Esophagus muscularis mucosa (tissue), 4 donors: ENCODE data around the gene ZNF283. TPM values are rescaled to one million over a fixed set of nuclear protein-coding genes. Genes with fewer than 3 reads are reported as not detected.
A peak's percentile ranks its signal among the peaks of the same experiment; 100 is the strongest.

Experiments
- DNase-seq: peaks from one replicate; pipeline ENCODE4 v3.0.0-alpha.2; 2017; ENCODE audit errors: extremely low spot score
- H3K27ac ChIP-seq, 4 donors: fragments of 200-600 bp; sonication (generic); replicated peaks in 1 of 4; 1 replicate in 3 of 4; 2 replicates in 1 of 4; pipeline ENCODE4 v1.5.1; 2016 to 2019; ENCODE audit warnings: mild to moderate bottlenecking in 1 of 4
- H3K27me3 ChIP-seq, 4 donors: fragments of 200-600 bp; sonication (generic); one replicate each; pipeline versions ENCODE4 v1.5.1 to v1.6.0; 2016 to 2019
- H3K36me3 ChIP-seq, 4 donors: fragments of 200-600 bp; sonication (generic); one replicate each; pipeline ENCODE4 v1.5.1; 2016 to 2019
- H3K4me1 ChIP-seq, 4 donors: fragments of 200-600 bp; sonication (generic); one replicate each; pipeline ENCODE4 v1.5.1; 2016 to 2019
- H3K4me3 ChIP-seq, 4 donors: fragments of 200-600 bp; sonication (generic); 1 replicate in 2 of 4; 2 replicates in 2 of 4; pipeline ENCODE4 v1.5.1; 2016 to 2019; ENCODE audit warnings: mild to moderate bottlenecking in 4 of 4, moderate library complexity in 1 of 4
- H3K9me3 ChIP-seq, 4 donors: fragments of 200-600 bp; sonication (generic); 1 replicate in 3 of 4; 2 replicates in 1 of 4; pipeline ENCODE4 v1.5.1; 2016 to 2019
- CTCF ChIP-seq, 3 experiments: fragments of 200-600 bp in 2 of 3; fragments of 450-650 bp in 1 of 3; sonication (generic) in 2 of 3; IDR thresholded peaks; one replicate each; pipeline ENCODE4 v1.5.1; 2017 to 2019; ENCODE audit warnings: antibody characterized with exemption in 3 of 3, mild to moderate bottlenecking in 2 of 3, moderate library complexity in 1 of 3
- EP300 ChIP-seq: sonication (generic); formaldehyde crosslinking; IDR thresholded peaks from one replicate; pipeline ENCODE4 v1.6.1; 2017; ENCODE audit warnings: antibody characterized with exemption
- POLR2A ChIP-seq: fragments of 450-650 bp; IDR thresholded peaks from one replicate; pipeline ENCODE4 v1.6.1; 2017; ENCODE audit warnings: antibody characterized with exemption, moderate library complexity, mild to moderate bottlenecking, low read depth
- POLR2AphosphoS5 ChIP-seq, 2 donors: sonication (generic); formaldehyde crosslinking; IDR thresholded peaks; one replicate each; pipeline ENCODE4 v1.6.1; 2017; ENCODE audit warnings: antibody characterized with exemption in 2 of 2
- whole genome bisulfite sequencing: methylation state at CpG from one replicate; pipeline ENCODE4 v1.1.5; 2018; 5-methylcytosine and 5-hydroxymethylcytosine counted together
- intact Hi-C: fragments of 100-400 bp; cut with DNase I; formaldehyde crosslinking; loops from one replicate; pipeline ENCODE4 v1.15.1; 2023
- total RNA-seq, 4 donors: library from RNA; depleted of rRNA; stranded (reverse); fragments of >200 nt; gene quantifications; one replicate each; pipeline versions ENCODE4 v1.1.0 to v1.2.1, GENCODE V29; 2016

ZNF283 gene
- 10 to 100 TPM in 1 of 4 donors, 1 to 10 TPM in 3; 6.4 to 11.5 (median 7.5) TPM for total RNA-seq

- H3K4me3 ChIP-seq, result peak within 1 kb of the TSS; percentile 63 to 77 (median 70)
- peak within 1 kb of the TSS; percentile 70 to 82 (median 73) for H3K27ac ChIP-seq
- peaks cover 19 to 40% (median 32%) of the 10 kb centered on the region in 4 donors for H3K36me3 ChIP-seq
- TF ChIP-seq EP300 (no peak), CTCF (IDR thresholded peaks at IDR 0.05) (peak in 1 of 3 experiments; percentile 12), POLR2AphosphoS5 (IDR thresholded peaks at IDR 0.05) (peak; percentile 55 to 86)
- no peaks in the 10 kb centered on the region for H3K9me3 ChIP-seq
- no peaks in the 10 kb centered on the region for H3K27me3 ChIP-seq
- 14% methylated on average over 27 of the region's 46 CpGs for WGBS
- peaks cover 10 to 13% (median 13%) of the 10 kb centered on the region in 4 donors for H3K4me1 ChIP-seq
- peak; percentile 95 for DNase-seq
- intact Hi-C loops, result loop anchor here (5.0 kb wide), 1 partner anchor 125 kb away; the partner anchor contains the start of gene ZNF221
Observed at GRCh38 chr19:43826787-43827754, at the start of gene ZNF283. Gene ZNF283 (plus strand): TSS chr19:43827321. CDS start chr19:43833505, 6,184 bp downstream.

- H3K27me3 ChIP-seq, result peaks cover 0 to 80% (median 6%) of the 10 kb centered on the region in 4 donors
Observed at GRCh38 chr19:43778651-43779050, 48.5 kb upstream of the ZNF283 start.

GRCh38 chr19:43779147-43779819 is 47.8 kb upstream of the ZNF283 start:
- WGBS, result 62% methylated on average over 16 of the region's 16 CpGs
- peaks cover 0 to 81% (median 6%) of the 10 kb centered on the region in 4 donors for H3K27me3 ChIP-seq
- no peaks in the 10 kb centered on the region for H3K9me3 ChIP-seq
- DNase-seq, result no peak
- H3K36me3 ChIP-seq, result no peaks in the 10 kb centered on the region
- intact Hi-C loops, result no loop called here
- H3K27ac ChIP-seq, result peak overlapping the region in 1 of 4 donors; percentile 48
- peaks cover 9 to 48% (median 38%) of the 10 kb centered on the region in 4 donors for H3K4me1 ChIP-seq
- TF ChIP-seq EP300, result no peak
- TF ChIP-seq CTCF (IDR thresholded peaks at IDR 0.05), result no peak
- no peak for TF ChIP-seq POLR2A
- TF ChIP-seq POLR2AphosphoS5 (IDR thresholded peaks at IDR 0.05), result no peak
- H3K4me3 ChIP-seq, result peak overlapping the region in 1 of 4 donors; percentile 51

More at GRCh38 chr19:43778651-43779050, 48.5 kb upstream of the ZNF283 start:
- no peaks in the 10 kb centered on the region for H3K9me3 ChIP-seq
- intact Hi-C loops, result no loop called here
- no peak overlapping the region for H3K4me3 ChIP-seq
- TF ChIP-seq POLR2A (no peak), EP300 (no peak), POLR2AphosphoS5 (IDR thresholded peaks at IDR 0.05) (no peak), CTCF (IDR thresholded peaks at IDR 0.05) (no peak)
- peak overlapping the region in 1 of 4 donors; percentile 48 for H3K27ac ChIP-seq
- 100% methylated on average over 1 of the region's 1 CpG for WGBS
- peaks cover 12 to 52% (median 43%) of the 10 kb centered on the region in 4 donors for H3K4me1 ChIP-seq
- DNase-seq, result no peak
- no peaks in the 10 kb centered on the region for H3K36me3 ChIP-seq

GRCh38 chr19:43779820-43780219 is 47.3 kb upstream of the ZNF283 start:
- peak overlapping the region in 1 of 4 donors; percentile 51 for H3K4me3 ChIP-seq
- no peaks in the 10 kb centered on the region for H3K36me3 ChIP-seq
- 32% methylated on average over 3 of the region's 3 CpGs for WGBS
- no peak for TF ChIP-seq CTCF (IDR thresholded peaks at IDR 0.05)
- TF ChIP-seq POLR2AphosphoS5 (IDR thresholded peaks at IDR 0.05), result no peak
- TF ChIP-seq EP300, result no peak
- no peak for TF ChIP-seq POLR2A
- H3K27me3 ChIP-seq, result peaks cover 0 to 81% (median 3%) of the 10 kb centered on the region in 4 donors
- no peaks in the 10 kb centered on the region for H3K9me3 ChIP-seq
- peaks cover 5 to 48% (median 38%) of the 10 kb centered on the region in 4 donors for H3K4me1 ChIP-seq
- DNase-seq, result no peak
- intact Hi-C loops, result no loop called here
- peak overlapping the region in 1 of 4 donors; percentile 34 for H3K27ac ChIP-seq
